Sigmoid colon (tissue), 3 donors: ENCODE data around the gene CERS5.

Source experiments
- POLR2A ChIP-seq, 2 donors: fragments of 450-650 bp; IDR thresholded peaks; one replicate each; pipeline ENCODE4 v1.6.1; 2016; ENCODE audit warnings: antibody characterized with exemption in 2 of 2, mild to moderate bottlenecking in 2 of 2, moderate library complexity in 2 of 2
- TF ChIP-seq, protein P1 (sequence below), 4 experiments: fragments of 450-650 bp in 3 of 4; fragments of 200-600 bp in 1 of 4; IDR thresholded peaks; one replicate each; pipeline ENCODE4 v1.5.1; 2016 to 2019; ENCODE audit warnings: antibody characterized with exemption in 4 of 4, mild to moderate bottlenecking in 3 of 4, moderate library complexity in 2 of 4

DNA sequence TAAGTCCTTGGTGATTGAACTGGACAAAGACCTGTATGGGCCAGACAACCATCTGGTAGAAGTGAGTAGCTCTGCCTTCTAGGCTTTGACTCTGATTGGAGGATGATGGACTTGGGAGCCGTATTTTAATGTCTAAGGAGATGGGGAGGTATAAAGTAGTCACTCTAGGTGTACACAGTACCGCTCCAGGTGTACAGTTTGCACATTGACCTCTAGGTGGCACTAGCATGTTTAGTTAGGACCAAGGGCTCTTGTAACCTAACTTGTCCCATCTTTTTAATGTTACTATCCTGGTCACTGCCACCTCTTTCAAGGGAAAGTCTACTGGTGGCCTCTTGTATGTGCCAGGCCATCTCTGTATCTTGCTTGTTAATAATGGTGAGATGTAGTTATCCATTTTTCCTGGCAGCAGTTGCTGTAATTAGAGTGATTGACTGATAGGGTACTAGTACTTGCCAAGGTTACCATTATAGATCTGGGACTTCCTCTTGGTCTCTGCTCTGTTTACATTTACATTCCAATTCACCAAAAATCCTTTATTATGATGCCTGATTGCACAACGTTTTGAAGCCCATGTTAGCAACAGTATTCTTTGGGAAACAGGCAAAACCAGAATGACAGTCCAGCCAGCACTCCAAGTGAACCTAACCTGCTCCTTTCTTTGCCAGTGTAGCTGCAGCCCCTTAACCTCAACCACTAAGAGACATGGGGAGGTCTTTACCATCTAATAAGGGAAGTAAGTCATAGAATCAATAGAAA lies 78.4 kb downstream of the CERS5 start:
- TF ChIP-seq, protein P1, sequence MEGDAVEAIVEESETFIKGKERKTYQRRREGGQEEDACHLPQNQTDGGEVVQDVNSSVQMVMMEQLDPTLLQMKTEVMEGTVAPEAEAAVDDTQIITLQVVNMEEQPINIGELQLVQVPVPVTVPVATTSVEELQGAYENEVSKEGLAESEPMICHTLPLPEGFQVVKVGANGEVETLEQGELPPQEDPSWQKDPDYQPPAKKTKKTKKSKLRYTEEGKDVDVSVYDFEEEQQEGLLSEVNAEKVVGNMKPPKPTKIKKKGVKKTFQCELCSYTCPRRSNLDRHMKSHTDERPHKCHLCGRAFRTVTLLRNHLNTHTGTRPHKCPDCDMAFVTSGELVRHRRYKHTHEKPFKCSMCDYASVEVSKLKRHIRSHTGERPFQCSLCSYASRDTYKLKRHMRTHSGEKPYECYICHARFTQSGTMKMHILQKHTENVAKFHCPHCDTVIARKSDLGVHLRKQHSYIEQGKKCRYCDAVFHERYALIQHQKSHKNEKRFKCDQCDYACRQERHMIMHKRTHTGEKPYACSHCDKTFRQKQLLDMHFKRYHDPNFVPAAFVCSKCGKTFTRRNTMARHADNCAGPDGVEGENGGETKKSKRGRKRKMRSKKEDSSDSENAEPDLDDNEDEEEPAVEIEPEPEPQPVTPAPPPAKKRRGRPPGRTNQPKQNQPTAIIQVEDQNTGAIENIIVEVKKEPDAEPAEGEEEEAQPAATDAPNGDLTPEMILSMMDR (IDR thresholded peaks at IDR 0.05): peak; percentile 36 to 72 (median 64)
- no peak for TF ChIP-seq POLR2A (IDR thresholded peaks at IDR 0.05)
